ENCODE measurements around the gene PXDC1.

The PXDC1 gene

GRCh38 chr6:3727593-3728108 lies 23.9 kb downstream of the PXDC1 start:
- Histone ChIP-seq H2AFZ (ENCODE audit: low read length) (no peak overlapping the region), H3K36me3 (replicated peaks in 1 of 2; ENCODE audit: control insufficient read depth in 2 of 2, insufficient read depth in 2 of 2, low read length in 2 of 2) (peaks cover 0 to 99% of the 10 kb centered on the region in 2 donors), H3K27ac (replicated peaks; ENCODE audit: low read length) (no peak overlapping the region), H3K27me3 (ENCODE audit: control insufficient read depth in 3 of 3, insufficient read depth in 3 of 3, low read depth in 1 of 3, low read length in 3 of 3) (no peaks in the 10 kb centered on the region), H3K4me3 (ENCODE audit: low read length in 2 of 2) (no peak overlapping the region), H4K91ac (ENCODE audit: low read depth, low read length, poor library complexity) (no peak overlapping the region), H2AK5ac (ENCODE audit: low read depth, low read length) (no peak overlapping the region), H4K8ac (ENCODE audit: low read depth, low read length) (no peak overlapping the region), H2BK120ac (ENCODE audit: low read depth, low read length) (no peak overlapping the region), H2BK15ac (ENCODE audit: low read length) (no peak overlapping the region), H2BK12ac (ENCODE audit: low read length) (no peak overlapping the region), H3K18ac (ENCODE audit: low read length) (no peak overlapping the region), H2BK5ac (ENCODE audit: low read length) (no peak overlapping the region), H3K4me1 (ENCODE audit: control insufficient read depth in 2 of 2, insufficient read depth in 1 of 2, low read depth in 1 of 2, low read length in 2 of 2) (peaks cover 0 to 10% of the 10 kb centered on the region in 2 donors), H3K23ac (ENCODE audit: low read depth, low read length, poor library complexity) (no peak overlapping the region), H3K4ac (ENCODE audit: low read length) (no peak overlapping the region), H3K9me3 (replicated peaks in 1 of 2; ENCODE audit: control insufficient read depth in 2 of 2, insufficient read depth in 1 of 2, low read depth in 1 of 2, low read length in 2 of 2) (no peaks in the 10 kb centered on the region), H3K4me2 (ENCODE audit: insufficient read depth, low read length, poor library complexity, severe bottlenecking) (no peak overlapping the region), H3K14ac (ENCODE audit: low read length) (no peak overlapping the region), H3K9ac (ENCODE audit: low read depth, low read length, poor library complexity) (no peak overlapping the region), H3K79me1 (ENCODE audit: low read depth, low read length) (no peaks in the 10 kb centered on the region)
- DNase-seq (ENCODE audit: low spot score) = no peak
- WGBS, 2 donors (ENCODE audit: extremely low coverage in 2 of 2, insufficient read length in 2 of 2, insufficient replicate concordance in 1 of 2) = no CpG with 5 or more reads among the region's 11 CpGs

GRCh38 chr6:3727036-3727435 lies 24.5 kb downstream of the PXDC1 start:
- peaks cover 0 to 98% of the 10 kb centered on the region in 2 donors for H3K36me3 ChIP-seq (replicated peaks in 1 of 2; ENCODE audit: control insufficient read depth in 2 of 2, insufficient read depth in 2 of 2, low read length in 2 of 2)
- no peak for DNase-seq (ENCODE audit: low spot score)
- H2BK5ac ChIP-seq (ENCODE audit: low read length) = no peak overlapping the region
- peaks cover 3 to 14% of the 10 kb centered on the region in 2 donors for H3K4me1 ChIP-seq (ENCODE audit: control insufficient read depth in 2 of 2, insufficient read depth in 1 of 2, low read depth in 1 of 2, low read length in 2 of 2)
- H3K14ac ChIP-seq (ENCODE audit: low read length) = no peak overlapping the region
- H2AK5ac ChIP-seq (ENCODE audit: low read depth, low read length) = peak overlapping the region; percentile 72
- no peak overlapping the region for H3K4me3 ChIP-seq (ENCODE audit: low read length in 2 of 2)
- no peak overlapping the region for H2BK120ac ChIP-seq (ENCODE audit: low read depth, low read length)
- H3K9me3 ChIP-seq (replicated peaks in 1 of 2; ENCODE audit: control insufficient read depth in 2 of 2, insufficient read depth in 1 of 2, low read depth in 1 of 2, low read length in 2 of 2) = peaks cover 0 to 1% of the 10 kb centered on the region in 2 donors
- no peak overlapping the region for H4K91ac ChIP-seq (ENCODE audit: low read depth, low read length, poor library complexity)
- no peak overlapping the region for H2BK12ac ChIP-seq (ENCODE audit: low read length)
- no peak overlapping the region for H3K27ac ChIP-seq (replicated peaks; ENCODE audit: low read length)
- no peaks in the 10 kb centered on the region for H3K79me1 ChIP-seq (ENCODE audit: low read depth, low read length)
- H2AFZ ChIP-seq (ENCODE audit: low read length) = no peak overlapping the region
- H3K4ac ChIP-seq (ENCODE audit: low read length) = no peak overlapping the region
- no peak overlapping the region for H4K8ac ChIP-seq (ENCODE audit: low read depth, low read length)
- H3K4me2 ChIP-seq (ENCODE audit: insufficient read depth, low read length, poor library complexity, severe bottlenecking) = no peak overlapping the region
- WGBS, 2 donors (ENCODE audit: extremely low coverage in 2 of 2, insufficient read length in 2 of 2, insufficient replicate concordance in 1 of 2) = no CpG with 5 or more reads among the region's 5 CpGs
- no peak overlapping the region for H3K23ac ChIP-seq (ENCODE audit: low read depth, low read length, poor library complexity)
- H3K9ac ChIP-seq (ENCODE audit: low read depth, low read length, poor library complexity) = no peak overlapping the region
- peak overlapping the region; percentile 12 for H2BK15ac ChIP-seq (ENCODE audit: low read length)
- no peak overlapping the region for H3K18ac ChIP-seq (ENCODE audit: low read length)
- H3K27me3 ChIP-seq (ENCODE audit: control insufficient read depth in 3 of 3, insufficient read depth in 3 of 3, low read depth in 1 of 3, low read length in 3 of 3) = no peaks in the 10 kb centered on the region

GRCh38 chr6:3726421-3726820 lies 25.1 kb downstream of the PXDC1 start:
- no peak overlapping the region for H3K27ac ChIP-seq (replicated peaks; ENCODE audit: low read length)
- peak overlapping the region; percentile 66 for H3K18ac ChIP-seq (ENCODE audit: low read length)
- peak overlapping the region; percentile 88 for H2BK5ac ChIP-seq (ENCODE audit: low read length)
- H2BK12ac ChIP-seq (ENCODE audit: low read length) = peak overlapping the region; percentile 18
- no peak overlapping the region for H4K91ac ChIP-seq (ENCODE audit: low read depth, low read length, poor library complexity)
- peaks cover 0 to 7% of the 10 kb centered on the region in 2 donors for H3K9me3 ChIP-seq (replicated peaks in 1 of 2; ENCODE audit: control insufficient read depth in 2 of 2, insufficient read depth in 1 of 2, low read depth in 1 of 2, low read length in 2 of 2)
- H3K36me3 ChIP-seq (replicated peaks in 1 of 2; ENCODE audit: control insufficient read depth in 2 of 2, insufficient read depth in 2 of 2, low read length in 2 of 2) = peaks cover 0 to 98% of the 10 kb centered on the region in 2 donors
- H2BK120ac ChIP-seq (ENCODE audit: low read depth, low read length) = no peak overlapping the region
- DNase-seq (ENCODE audit: low spot score) = no peak
- no peak overlapping the region for H4K8ac ChIP-seq (ENCODE audit: low read depth, low read length)
- no peak overlapping the region for H3K4ac ChIP-seq (ENCODE audit: low read length)
- no peak overlapping the region for H3K4me3 ChIP-seq (ENCODE audit: low read length in 2 of 2)
- H3K23ac ChIP-seq (ENCODE audit: low read depth, low read length, poor library complexity) = no peak overlapping the region
- no peak overlapping the region for H2BK15ac ChIP-seq (ENCODE audit: low read length)
- peak overlapping the region; percentile 72 for H2AK5ac ChIP-seq (ENCODE audit: low read depth, low read length)
- WGBS, 2 donors (ENCODE audit: extremely low coverage in 2 of 2, insufficient read length in 2 of 2, insufficient replicate concordance in 1 of 2) = no CpG with 5 or more reads among the region's 13 CpGs
- no peak overlapping the region for H3K14ac ChIP-seq (ENCODE audit: low read length)
- H3K4me1 ChIP-seq (ENCODE audit: control insufficient read depth in 2 of 2, insufficient read depth in 1 of 2, low read depth in 1 of 2, low read length in 2 of 2) = peaks cover 6 to 17% of the 10 kb centered on the region in 2 donors
- no peak overlapping the region for H3K9ac ChIP-seq (ENCODE audit: low read depth, low read length, poor library complexity)
- H3K4me2 ChIP-seq (ENCODE audit: insufficient read depth, low read length, poor library complexity, severe bottlenecking) = no peak overlapping the region
- H2AFZ ChIP-seq (ENCODE audit: low read length) = no peak overlapping the region
- no peaks in the 10 kb centered on the region for H3K27me3 ChIP-seq (ENCODE audit: control insufficient read depth in 3 of 3, insufficient read depth in 3 of 3, low read depth in 1 of 3, low read length in 3 of 3)
- no peaks in the 10 kb centered on the region for H3K79me1 ChIP-seq (ENCODE audit: low read depth, low read length)

GRCh38 chr6:3725145-3726047 lies 26.1 kb downstream of the PXDC1 start:
- WGBS, 2 donors (ENCODE audit: extremely low coverage in 2 of 2, insufficient read length in 2 of 2, insufficient replicate concordance in 1 of 2) = no CpG with 5 or more reads among the region's 33 CpGs
- no peak overlapping the region for H3K4me3 ChIP-seq (ENCODE audit: low read length in 2 of 2)

More at GRCh38 chr6:3725145-3726047, 26.1 kb downstream of the PXDC1 start:
- H3K23ac ChIP-seq (ENCODE audit: low read depth, low read length, poor library complexity) = no peak overlapping the region
- peak overlapping the region; percentile 26 for H3K14ac ChIP-seq (ENCODE audit: low read length)
- no peaks in the 10 kb centered on the region for H3K27me3 ChIP-seq (ENCODE audit: control insufficient read depth in 3 of 3, insufficient read depth in 3 of 3, low read depth in 1 of 3, low read length in 3 of 3)
- H3K79me1 ChIP-seq (ENCODE audit: low read depth, low read length) = no peaks in the 10 kb centered on the region
- H2BK12ac ChIP-seq (ENCODE audit: low read length) = peak overlapping the region; percentile 60
- peak overlapping the region; percentile 78 for H2AK5ac ChIP-seq (ENCODE audit: low read depth, low read length)
- H2BK120ac ChIP-seq (ENCODE audit: low read depth, low read length) = no peak overlapping the region
- peak overlapping the region; percentile 86 for H3K18ac ChIP-seq (ENCODE audit: low read length)
- no peak overlapping the region for H3K27ac ChIP-seq (replicated peaks; ENCODE audit: low read length)
- no peak overlapping the region for H4K91ac ChIP-seq (ENCODE audit: low read depth, low read length, poor library complexity)
- DNase-seq (ENCODE audit: low spot score) = no peak
- H3K36me3 ChIP-seq (replicated peaks in 1 of 2; ENCODE audit: control insufficient read depth in 2 of 2, insufficient read depth in 2 of 2, low read length in 2 of 2) = peaks cover 0 to 91% of the 10 kb centered on the region in 2 donors
- H2BK15ac ChIP-seq (ENCODE audit: low read length) = no peak overlapping the region
- H2BK5ac ChIP-seq (ENCODE audit: low read length) = peak overlapping the region; percentile 88
- H3K9ac ChIP-seq (ENCODE audit: low read depth, low read length, poor library complexity) = no peak overlapping the region
- H3K4ac ChIP-seq (ENCODE audit: low read length) = no peak overlapping the region
- H2AFZ ChIP-seq (ENCODE audit: low read length) = no peak overlapping the region
- H3K9me3 ChIP-seq (replicated peaks in 1 of 2; ENCODE audit: control insufficient read depth in 2 of 2, insufficient read depth in 1 of 2, low read depth in 1 of 2, low read length in 2 of 2) = peaks cover 0 to 8% of the 10 kb centered on the region in 2 donors
- peaks cover 6 to 17% of the 10 kb centered on the region in 2 donors for H3K4me1 ChIP-seq (ENCODE audit: control insufficient read depth in 2 of 2, insufficient read depth in 1 of 2, low read depth in 1 of 2, low read length in 2 of 2)
- H3K4me2 ChIP-seq (ENCODE audit: insufficient read depth, low read length, poor library complexity, severe bottlenecking) = no peak overlapping the region
- H4K8ac ChIP-seq (ENCODE audit: low read depth, low read length) = no peak overlapping the region
